Colonic mucosa (tissue), 4 donors: Measurements from ENCODE around the gene SHISAL1. TPM values are rescaled to one million over a fixed set of nuclear protein-coding genes. Genes with fewer than 3 reads are reported as not detected.

Experiments
- DNase-seq: peaks from one replicate; pipeline ENCODE4 v3.0.0-alpha.2; 2020
- H3K27ac ChIP-seq: fragments of 200-600 bp; one replicate; pipeline ENCODE4 v1.8.0; 2021
- H3K27me3 ChIP-seq: fragments of 200-600 bp; one replicate; pipeline ENCODE4 v1.8.0; 2021
- H3K36me3 ChIP-seq: fragments of 200-600 bp; one replicate; pipeline ENCODE4 v1.8.0; 2021
- H3K4me1 ChIP-seq: fragments of 200-600 bp; one replicate; pipeline ENCODE4 v1.8.0; 2021; ENCODE audit warnings: mild to moderate bottlenecking
- H3K4me3 ChIP-seq: fragments of 200-600 bp; one replicate; pipeline ENCODE4 v1.8.0; 2021
- H3K9ac ChIP-seq, 2 donors: one replicate each; pipeline ENCODE4 v1.7.0; 2013; ENCODE audit warnings: control low read depth in 2 of 2, low read depth in 2 of 2, low read length in 2 of 2
- H3K9me3 ChIP-seq: fragments of 200-600 bp; one replicate; pipeline ENCODE4 v1.8.0; 2021
- intact Hi-C: fragments of 100-400 bp; cut with DNase I; formaldehyde crosslinking; loops from one replicate; pipeline ENCODE4 v1.14.1; 2022
- total RNA-seq, 2 donors: library from RNA; stranded (reverse); fragmentation: NEBNext Ultra II Directional in 1 of 2; extraction: Animal tissue kit (Norgen Biotek cat#: 25700) in 1 of 2; gene quantifications; one replicate each; pipeline ENCODE4 v1.2.1, GENCODE V29; 2021
- TF ChIP-seq, protein P1 (sequence below): fragments of 200-600 bp; IDR thresholded peaks from one replicate; pipeline ENCODE4 v1.8.0; 2022; ENCODE audit warnings: antibody characterized with exemption, mild to moderate bottlenecking
- donor health status: healthy.
- donor health status: DM: no; HTN: no; CAD: no.
- donor health status: DM: no; HTN: no; CAD: no.

SHISAL1 gene
- total RNA-seq, 2 donors from 2014 or later, result 0.27 to 6.6 TPM

DNA sequence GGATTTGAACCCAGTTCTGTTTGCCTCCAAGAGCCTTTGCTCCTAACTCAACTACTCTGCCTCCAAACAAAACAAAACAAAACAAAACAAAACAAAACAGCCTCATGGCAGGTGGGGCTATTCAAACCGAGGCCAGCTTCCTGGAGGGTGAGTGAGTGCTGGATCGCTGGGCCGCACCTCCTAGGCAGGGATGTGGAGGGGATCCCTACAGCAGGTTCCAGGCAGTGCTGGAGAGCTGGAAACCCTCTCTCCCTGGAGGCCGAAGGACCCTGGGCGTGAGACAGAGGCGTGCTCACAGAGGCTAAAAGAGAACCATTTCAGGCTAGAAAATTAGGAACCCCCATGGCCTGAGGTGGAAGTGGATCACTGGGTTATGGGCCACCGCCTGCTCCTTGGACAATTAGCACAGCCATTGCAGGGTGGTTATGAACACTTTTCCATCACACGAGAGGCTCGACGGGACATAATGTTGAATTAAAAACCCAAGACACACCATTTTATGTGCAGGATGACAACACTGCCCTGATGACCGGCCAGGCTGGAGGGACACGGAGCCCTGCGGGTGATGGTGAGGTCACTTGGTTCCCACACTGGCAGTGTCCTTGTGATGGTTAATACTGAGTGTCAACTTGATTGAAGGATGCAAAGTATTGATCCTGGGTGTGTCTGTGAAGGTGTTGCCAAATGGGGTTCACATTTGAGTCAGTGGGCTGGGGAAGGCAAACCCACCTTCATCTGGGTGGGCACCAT is 35.2 kb downstream of the SHISAL1 start:
- Histone ChIP-seq H3K9me3 (no peaks in the 10 kb centered on the region), H3K27me3 (no peaks in the 10 kb centered on the region), H3K36me3 (no peaks in the 10 kb centered on the region), H3K27ac (no peak overlapping the region), H3K4me1 (no peaks in the 10 kb centered on the region), H3K9ac (no peak overlapping the region), H3K4me3 (no peak overlapping the region)
- DNase-seq, result no peak
- TF ChIP-seq, protein P1, sequence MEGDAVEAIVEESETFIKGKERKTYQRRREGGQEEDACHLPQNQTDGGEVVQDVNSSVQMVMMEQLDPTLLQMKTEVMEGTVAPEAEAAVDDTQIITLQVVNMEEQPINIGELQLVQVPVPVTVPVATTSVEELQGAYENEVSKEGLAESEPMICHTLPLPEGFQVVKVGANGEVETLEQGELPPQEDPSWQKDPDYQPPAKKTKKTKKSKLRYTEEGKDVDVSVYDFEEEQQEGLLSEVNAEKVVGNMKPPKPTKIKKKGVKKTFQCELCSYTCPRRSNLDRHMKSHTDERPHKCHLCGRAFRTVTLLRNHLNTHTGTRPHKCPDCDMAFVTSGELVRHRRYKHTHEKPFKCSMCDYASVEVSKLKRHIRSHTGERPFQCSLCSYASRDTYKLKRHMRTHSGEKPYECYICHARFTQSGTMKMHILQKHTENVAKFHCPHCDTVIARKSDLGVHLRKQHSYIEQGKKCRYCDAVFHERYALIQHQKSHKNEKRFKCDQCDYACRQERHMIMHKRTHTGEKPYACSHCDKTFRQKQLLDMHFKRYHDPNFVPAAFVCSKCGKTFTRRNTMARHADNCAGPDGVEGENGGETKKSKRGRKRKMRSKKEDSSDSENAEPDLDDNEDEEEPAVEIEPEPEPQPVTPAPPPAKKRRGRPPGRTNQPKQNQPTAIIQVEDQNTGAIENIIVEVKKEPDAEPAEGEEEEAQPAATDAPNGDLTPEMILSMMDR, result no peak
- intact Hi-C loops, result no loop called here

DNA sequence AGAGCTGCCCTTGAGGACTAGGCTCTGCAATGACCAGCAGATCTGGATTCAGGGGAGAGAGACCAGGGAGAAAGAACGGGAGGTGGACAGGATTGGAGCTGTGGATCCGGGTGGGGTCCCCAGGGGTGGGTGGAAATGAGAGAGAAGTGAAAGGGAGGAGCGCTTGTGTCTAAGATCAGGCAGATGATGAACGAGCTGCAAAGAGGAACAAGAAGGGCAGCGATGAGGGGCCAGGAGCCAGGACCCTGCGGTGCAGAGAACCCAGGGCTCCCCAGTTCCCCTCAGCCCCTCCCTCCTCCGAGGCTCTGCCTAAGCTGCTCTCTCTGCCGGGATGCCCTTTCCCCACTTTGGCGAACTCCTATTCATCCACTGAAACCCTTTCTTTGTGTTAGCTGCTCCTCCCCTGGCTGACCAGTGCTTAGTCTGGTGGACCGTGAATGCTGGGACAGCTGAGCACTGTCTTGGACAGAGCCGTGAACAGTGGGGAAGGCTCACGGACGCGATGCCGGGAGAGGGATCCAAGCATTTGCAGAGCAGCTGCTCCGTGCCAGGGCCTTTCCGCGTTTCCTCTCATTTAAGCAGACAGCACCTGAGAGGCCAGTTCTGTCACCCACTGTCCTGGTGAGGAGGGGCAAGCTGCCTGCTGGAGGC is 35.9 kb downstream of the SHISAL1 start:
- H3K4me3 ChIP-seq, result no peak overlapping the region
- no peaks in the 10 kb centered on the region for H3K9me3 ChIP-seq
- intact Hi-C loops, result no loop called here
- no peaks in the 10 kb centered on the region for H3K4me1 ChIP-seq
- no peak overlapping the region for H3K27ac ChIP-seq
- DNase-seq, result no peak
- no peak overlapping the region for H3K9ac ChIP-seq
- H3K27me3 ChIP-seq, result no peaks in the 10 kb centered on the region
- TF ChIP-seq, protein P1, result no peak
- H3K36me3 ChIP-seq, result no peaks in the 10 kb centered on the region

DNA sequence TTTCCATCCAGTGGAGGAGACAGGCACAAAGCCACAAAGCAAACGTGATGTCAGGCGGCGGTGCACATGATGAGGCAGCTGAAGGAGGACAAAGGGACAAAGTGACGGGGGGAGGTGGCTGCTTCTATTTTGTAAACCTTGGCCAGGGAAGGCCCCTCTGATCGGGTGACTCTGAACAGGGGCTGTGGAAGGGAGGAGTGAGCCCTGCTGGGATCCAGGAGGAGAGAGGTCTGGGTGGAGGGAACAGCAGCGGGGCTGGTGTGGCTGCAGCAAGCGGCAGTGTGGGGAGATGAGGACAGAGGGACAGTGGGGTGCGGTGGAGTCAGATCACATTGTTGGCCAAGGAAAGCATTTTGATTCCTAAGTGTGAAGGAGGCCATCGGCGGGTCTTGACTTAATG is 36.7 kb downstream of the SHISAL1 start:
- Histone ChIP-seq H3K36me3 (no peaks in the 10 kb centered on the region), H3K9me3 (no peaks in the 10 kb centered on the region), H3K27ac (no peak overlapping the region), H3K9ac (no peak overlapping the region), H3K27me3 (no peaks in the 10 kb centered on the region), H3K4me3 (no peak overlapping the region), H3K4me1 (no peaks in the 10 kb centered on the region)
- intact Hi-C loops, result no loop called here
- DNase-seq, result no peak
- TF ChIP-seq, protein P1, result no peak

DNA sequence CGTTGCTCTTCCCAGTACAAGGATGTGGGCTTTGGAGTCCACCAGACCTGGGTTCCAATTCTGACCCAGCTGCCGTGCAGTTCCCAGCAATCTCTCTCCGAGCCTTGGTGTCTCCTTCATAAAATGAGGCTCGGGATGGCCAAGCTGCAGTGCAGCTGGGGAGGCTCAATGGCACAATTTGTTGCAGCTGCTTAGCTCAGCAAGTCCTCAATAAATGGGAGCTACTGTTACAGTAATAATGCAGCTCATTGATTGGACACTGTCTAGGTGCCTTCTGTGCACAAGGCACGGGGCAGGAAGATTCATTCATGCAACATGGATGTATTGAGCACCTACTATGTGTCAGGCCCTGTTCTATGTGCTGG is 37.1 kb downstream of the SHISAL1 start:
- no peak overlapping the region for H3K27ac ChIP-seq
- no peaks in the 10 kb centered on the region for H3K9me3 ChIP-seq
- no peak for DNase-seq
- H3K4me3 ChIP-seq, result no peak overlapping the region
- intact Hi-C loops, result no loop called here
- H3K27me3 ChIP-seq, result no peaks in the 10 kb centered on the region
- no peak overlapping the region for H3K9ac ChIP-seq
- H3K4me1 ChIP-seq, result no peaks in the 10 kb centered on the region
- TF ChIP-seq, protein P1, result no peak
- H3K36me3 ChIP-seq, result no peaks in the 10 kb centered on the region

DNA sequence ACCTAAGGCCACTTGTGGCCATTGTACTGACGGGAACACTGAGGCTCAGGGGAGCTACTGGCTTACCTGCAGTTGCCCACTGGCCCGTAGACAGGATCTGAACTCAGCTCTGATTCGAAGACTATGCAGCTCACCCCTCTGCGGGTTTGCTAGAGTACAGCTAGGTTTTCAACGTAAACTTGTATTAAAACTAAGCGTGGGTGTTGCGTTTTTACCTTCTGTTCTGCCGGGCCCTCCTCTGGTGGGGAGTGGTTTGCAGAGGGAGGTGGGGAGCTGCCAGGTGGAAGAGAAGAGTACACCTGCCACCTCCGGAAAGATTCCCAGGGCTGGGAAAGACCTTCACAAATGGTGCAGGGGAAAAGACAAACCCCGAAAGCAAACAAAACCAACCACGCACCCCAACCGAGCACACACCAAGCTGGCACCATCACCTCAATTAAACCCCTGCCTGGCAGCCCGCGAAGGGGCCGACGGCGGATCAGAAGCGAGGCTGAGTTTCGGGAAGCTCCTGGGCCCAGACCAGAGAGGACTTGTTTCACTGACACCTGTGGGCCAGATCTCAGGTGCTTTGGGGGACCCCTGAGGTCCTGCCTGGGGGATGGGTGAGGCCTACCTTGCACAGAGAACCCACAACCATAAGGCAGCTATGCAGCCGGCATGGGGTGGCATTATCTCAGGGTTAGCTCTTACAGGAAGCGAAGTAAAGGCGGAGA is 37.7 kb downstream of the SHISAL1 start:
- Histone ChIP-seq H3K9me3 (no peaks in the 10 kb centered on the region), H3K27me3 (no peaks in the 10 kb centered on the region), H3K4me1 (no peaks in the 10 kb centered on the region), H3K36me3 (no peaks in the 10 kb centered on the region), H3K4me3 (no peak overlapping the region), H3K9ac (no peak overlapping the region), H3K27ac (no peak overlapping the region)
- no peak for DNase-seq
- TF ChIP-seq, protein P1, result no peak
- intact Hi-C loops, result no loop called here
